ENCODE data around the gene CERK.

The CERK gene

DNA sequence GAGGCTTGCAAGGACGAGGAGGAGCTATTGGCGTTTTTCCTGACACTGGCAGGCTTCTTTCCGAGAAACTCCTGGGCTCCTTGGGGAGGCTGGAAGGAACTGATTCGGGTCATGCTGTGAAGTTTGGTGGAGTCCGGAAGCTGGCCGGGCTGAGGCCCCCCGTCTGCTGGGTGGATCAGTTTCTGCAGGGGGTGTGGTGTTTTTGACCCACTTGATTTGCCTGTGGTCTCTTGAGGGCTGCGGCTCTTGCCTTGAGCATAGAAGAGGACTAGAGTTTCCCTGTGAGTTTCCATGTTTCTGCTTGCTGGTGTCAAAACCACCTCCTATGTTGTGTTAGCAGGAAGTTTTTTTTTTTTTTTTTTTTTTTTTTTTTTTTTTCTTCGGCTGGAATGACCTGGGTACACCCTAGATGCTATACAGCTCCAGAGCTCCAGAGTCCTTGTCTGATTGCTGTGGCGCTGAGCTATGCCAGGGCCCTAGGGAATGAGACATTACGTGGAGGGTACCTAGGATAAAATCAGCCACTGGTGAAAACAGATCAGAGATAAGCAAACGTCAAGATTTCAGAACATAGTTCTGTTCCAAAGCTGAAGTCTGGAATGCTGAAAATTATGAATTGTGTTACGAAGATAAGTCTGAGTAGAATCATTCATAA is 25.1 kb upstream of the CERK start:
- TF ChIP-seq CTCF (IDR thresholded peaks at IDR 0.05): no peak

- TF ChIP-seq CTCF (IDR thresholded peaks at IDR 0.05): no peak
Observed at GRCh38 chr22:46762238-46763050, 24.4 kb upstream of the CERK start, which contains the start of gene TBC1D22A. Gene TBC1D22A (plus strand): TSS chr22:46762650. CDS start chr22:46762787, 137 bp downstream.

DNA sequence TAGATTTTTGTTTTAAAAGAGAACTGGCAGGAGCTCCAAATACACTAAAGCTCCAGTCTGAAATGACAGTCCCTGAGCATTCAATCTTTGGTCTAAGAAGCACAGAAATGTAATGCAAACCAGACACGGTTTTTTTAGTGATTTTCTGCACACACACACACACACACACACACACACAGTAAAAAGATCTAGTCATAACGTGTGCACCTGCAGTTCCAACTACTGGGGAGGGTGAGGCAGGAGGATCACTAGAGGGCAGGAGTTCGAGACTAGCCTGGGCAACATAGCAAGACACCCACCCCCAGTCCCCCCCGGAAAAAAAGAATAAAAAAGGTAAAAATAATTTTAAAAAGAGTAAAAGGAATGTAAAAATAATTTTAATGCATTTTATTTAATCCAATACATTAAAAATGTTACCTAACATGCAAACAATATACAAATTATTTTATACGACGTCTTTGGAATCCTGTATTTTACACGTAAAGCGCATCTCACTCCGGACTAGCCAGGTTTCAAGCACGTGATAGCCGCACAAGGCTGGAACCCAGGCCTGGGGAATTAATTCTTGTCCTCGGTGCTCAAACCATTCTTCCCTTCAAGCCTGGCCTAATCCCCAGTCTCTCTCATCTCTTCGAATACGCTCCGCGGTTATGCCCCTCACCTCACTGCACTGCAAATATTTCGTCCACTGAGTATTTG is 23.6 kb upstream of the CERK start:
- no peak for TF ChIP-seq CTCF (IDR thresholded peaks at IDR 0.05)

DNA sequence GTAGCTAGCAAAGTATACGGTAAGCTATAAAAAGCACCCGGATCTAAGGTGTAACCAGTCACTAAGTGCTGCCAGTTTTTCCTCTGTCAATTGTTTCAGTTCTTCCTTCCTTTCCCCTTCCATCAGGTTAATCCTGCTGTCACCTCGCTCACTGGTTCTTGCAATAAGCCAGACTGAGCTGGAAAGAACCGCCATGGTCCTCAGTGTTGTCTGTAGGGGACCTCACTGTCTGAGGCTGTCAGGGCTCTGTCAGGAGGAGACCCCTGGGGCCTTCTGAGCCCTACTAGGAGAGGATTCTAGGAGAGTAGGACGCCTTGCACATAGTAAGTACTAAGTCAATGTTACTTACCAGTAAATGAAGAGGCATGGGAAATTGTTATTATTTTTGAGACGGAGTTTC is 23.0 kb upstream of the CERK start:
- no peak for TF ChIP-seq CTCF (IDR thresholded peaks at IDR 0.05)

DNA sequence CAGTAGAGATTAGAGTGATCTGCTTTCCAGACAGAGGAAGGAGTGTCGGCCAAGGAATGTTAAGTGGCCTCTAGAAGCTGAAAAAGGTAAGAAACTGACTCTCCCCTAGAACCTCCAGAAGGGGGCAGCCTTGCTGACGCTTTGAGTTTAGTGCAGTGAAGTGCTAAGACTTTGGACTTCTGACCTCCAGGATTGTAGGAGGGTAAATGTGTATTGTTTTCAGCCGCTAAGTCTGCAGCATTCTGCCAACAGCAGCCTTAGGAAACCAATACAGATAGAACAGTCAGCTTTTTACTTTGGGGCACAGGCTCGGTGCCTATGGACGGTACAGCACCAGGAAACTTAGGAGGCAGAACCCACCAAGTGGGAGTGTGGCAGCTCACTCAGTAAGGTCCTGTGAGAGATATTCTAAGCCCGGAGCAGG is 20.8 kb upstream of the CERK start:
- TF ChIP-seq CTCF (IDR thresholded peaks at IDR 0.05): peak; percentile 78

GRCh38 chr22:46758121-46758520 is 20.1 kb upstream of the CERK start:
- no peak for TF ChIP-seq CTCF (IDR thresholded peaks at IDR 0.05)

GRCh38 chr22:46757104-46757503 is 19.1 kb upstream of the CERK start:
- no peak for TF ChIP-seq CTCF (IDR thresholded peaks at IDR 0.05)
